Karpas-422 (cell line): ENCODE results near the gene SH2D5. TPM values are rescaled to one million over a fixed set of nuclear protein-coding genes. Genes with fewer than 3 reads are reported as not detected.

Source experiments
- DNase-seq: peaks from one replicate; pipeline ENCODE4 v3.0.0-alpha.2; 2015
- H2AFZ ChIP-seq: fragments of 200-600 bp; sonication (generic); 2 replicates; pipeline ENCODE4 v1.6.1; 2014; ENCODE audit warnings: antibody characterized with exemption, low read length, mixed read lengths
- H3K27ac ChIP-seq: fragments of 200-600 bp; sonication (generic); 2 replicates; pipeline ENCODE4 v1.5.1; 2014; ENCODE audit warnings: mild to moderate bottlenecking, low read length, moderate library complexity
- H3K27me3 ChIP-seq: fragments of 200-600 bp; sonication (generic); 2 replicates; pipeline ENCODE4 v1.6.1; 2014; ENCODE audit warnings: low read length, mixed read lengths
- H3K36me3 ChIP-seq: fragments of 200-600 bp; sonication (generic); 2 replicates; pipeline ENCODE4 v1.6.1; 2014; ENCODE audit warnings: low read length, mixed read lengths; ENCODE audit not compliant: insufficient read depth
- H3K4me1 ChIP-seq: fragments of 200-600 bp; sonication (generic); 2 replicates; pipeline ENCODE4 v1.6.1; 2014; ENCODE audit warnings: mild to moderate bottlenecking, low read length, mixed read lengths
- H3K4me2 ChIP-seq: fragments of 200-600 bp; sonication (generic); 2 replicates; pipeline ENCODE4 v1.6.1; 2014; ENCODE audit warnings: low read length, low read depth, mild to moderate bottlenecking; ENCODE audit not compliant: poor library complexity, severe bottlenecking
- H3K4me3 ChIP-seq: fragments of 200-600 bp; sonication (generic); 2 replicates; pipeline ENCODE4 v1.5.1; 2014; ENCODE audit warnings: mild to moderate bottlenecking, antibody characterized with exemption, low read length, mixed read lengths
- H3K79me2 ChIP-seq: fragments of 200-600 bp; sonication (generic); 2 replicates; pipeline ENCODE4 v1.6.1; 2014; ENCODE audit warnings: mild to moderate bottlenecking, low read length, mixed read lengths
- H3K9ac ChIP-seq: fragments of 200-600 bp; sonication (generic); 2 replicates; pipeline ENCODE4 v1.6.0; 2014; ENCODE audit warnings: low read length
- H3K9me2 ChIP-seq: fragments of 200-600 bp; sonication (generic), shearing (Covaris generic); replicated peaks from 2 replicates; pipeline ENCODE4 v1.6.0; 2014; ENCODE audit warnings: mild to moderate bottlenecking, low read length, moderate library complexity; ENCODE audit not compliant: insufficient read depth
- H3K9me3 ChIP-seq: fragments of 300-700, 200-600 bp; sonication (generic); 2 replicates; pipeline ENCODE4 v1.6.1; 2014; ENCODE audit warnings: low read length, mixed read lengths
- H4K20me1 ChIP-seq: fragments of 200-600 bp; sonication (generic); 2 replicates; pipeline ENCODE4 v1.6.1; 2014; ENCODE audit warnings: mild to moderate bottlenecking, antibody characterized with exemption, low read length, low read depth; ENCODE audit not compliant: insufficient read depth
- total RNA-seq: library from RNA; depleted of rRNA; stranded (reverse); fragments of >200 nt; shearing (Covaris generic); gene quantifications from 2 replicates; pipeline ENCODE4 v1.2.3, GENCODE V29; 2014; ENCODE audit warnings: low replicate concordance

SH2D5 gene
- total RNA-seq, 1 experiment from 2014 or later: not detected

- H3K9ac ChIP-seq: no peak overlapping the region
- H3K27me3 ChIP-seq: no peaks in the 10 kb centered on the region
- no peaks in the 10 kb centered on the region for H3K9me2 ChIP-seq
- no peaks in the 10 kb centered on the region for H4K20me1 ChIP-seq
- H3K4me1 ChIP-seq: no peaks in the 10 kb centered on the region
- H3K36me3 ChIP-seq: peaks cover 54% of the 10 kb centered on the region
- no peak overlapping the region for H2AFZ ChIP-seq
- H3K4me3 ChIP-seq: no peak overlapping the region
- H3K4me2 ChIP-seq: no peak overlapping the region
- peaks cover 15% of the 10 kb centered on the region for H3K79me2 ChIP-seq
- DNase-seq: no peak
- no peaks in the 10 kb centered on the region for H3K9me3 ChIP-seq
- H3K27ac ChIP-seq: no peak overlapping the region
These were observed 19.0 kb upstream of the SH2D5 start for GRCh38 chr1:20751462-20751990.

- Histone ChIP-seq H3K4me1 (no peaks in the 10 kb centered on the region), H3K4me2 (no peak overlapping the region), H3K9me3 (no peaks in the 10 kb centered on the region), H2AFZ (no peak overlapping the region), H3K9ac (no peak overlapping the region), H3K27me3 (no peaks in the 10 kb centered on the region), H3K4me3 (no peak overlapping the region), H4K20me1 (no peaks in the 10 kb centered on the region), H3K36me3 (peaks cover 76% of the 10 kb centered on the region), H3K9me2 (no peaks in the 10 kb centered on the region), H3K79me2 (no peaks in the 10 kb centered on the region), H3K27ac (no peak overlapping the region)
- no peak for DNase-seq
These were observed 10.2 kb upstream of the SH2D5 start for GRCh38 chr1:20742671-20743070.

- Histone ChIP-seq H3K27ac (no peak overlapping the region), H3K27me3 (no peaks in the 10 kb centered on the region), H2AFZ (no peak overlapping the region), H3K4me2 (no peak overlapping the region), H4K20me1 (no peaks in the 10 kb centered on the region), H3K79me2 (no peaks in the 10 kb centered on the region), H3K9me2 (no peaks in the 10 kb centered on the region), H3K4me1 (no peaks in the 10 kb centered on the region), H3K9ac (no peak overlapping the region), H3K36me3 (peaks cover 61% of the 10 kb centered on the region), H3K9me3 (no peaks in the 10 kb centered on the region), H3K4me3 (no peak overlapping the region)
- DNase-seq: no peak
These were observed 8.3 kb upstream of the SH2D5 start for GRCh38 chr1:20740781-20741180.

- Histone ChIP-seq H2AFZ (no peak overlapping the region), H3K4me1 (no peaks in the 10 kb centered on the region), H3K79me2 (no peaks in the 10 kb centered on the region), H3K36me3 (peaks cover 46% of the 10 kb centered on the region; the same call in 1 of the 2 replicates), H3K9me3 (no peaks in the 10 kb centered on the region), H3K4me3 (no peak overlapping the region), H4K20me1 (no peaks in the 10 kb centered on the region), H3K9ac (no peak overlapping the region), H3K27ac (no peak overlapping the region), H3K27me3 (no peaks in the 10 kb centered on the region), H3K9me2 (no peaks in the 10 kb centered on the region), H3K4me2 (no peak overlapping the region)
- no peak for DNase-seq
These were observed 6.7 kb upstream of the SH2D5 start for GRCh38 chr1:20739225-20739624.

- Histone ChIP-seq H4K20me1 (peaks cover 6% of the 10 kb centered on the region; the same call in 1 of the 2 replicates), H3K27ac (no peak overlapping the region), H3K9me3 (no peaks in the 10 kb centered on the region), H3K4me2 (no peak overlapping the region), H2AFZ (no peak overlapping the region), H3K9me2 (no peaks in the 10 kb centered on the region), H3K79me2 (no peaks in the 10 kb centered on the region), H3K4me3 (no peak overlapping the region), H3K27me3 (no peaks in the 10 kb centered on the region), H3K4me1 (peaks cover 9% of the 10 kb centered on the region), H3K9ac (no peak overlapping the region), H3K36me3 (peaks cover 21% of the 10 kb centered on the region; the same call in 1 of the 2 replicates)
- no peak for DNase-seq
These were observed 3.1 kb upstream of the SH2D5 start for GRCh38 chr1:20735581-20736111.

- H3K79me2 ChIP-seq: no peaks in the 10 kb centered on the region
- peaks cover 10% of the 10 kb centered on the region; the same call in 1 of the 2 replicates for H3K36me3 ChIP-seq
- H3K4me1 ChIP-seq: peaks cover 9% of the 10 kb centered on the region
- H3K4me2 ChIP-seq: no peak overlapping the region
- H3K9me2 ChIP-seq: no peaks in the 10 kb centered on the region
- no peak overlapping the region for H3K9ac ChIP-seq
- no peak overlapping the region for H3K27ac ChIP-seq
- H3K27me3 ChIP-seq: no peaks in the 10 kb centered on the region
- H2AFZ ChIP-seq: no peak overlapping the region
- peak; percentile 37 for DNase-seq
- no peaks in the 10 kb centered on the region for H3K9me3 ChIP-seq
- H3K4me3 ChIP-seq: no peak overlapping the region
- H4K20me1 ChIP-seq: peaks cover 9% of the 10 kb centered on the region; the same call in 1 of the 2 replicates
These were observed 965 bp upstream of the SH2D5 start for GRCh38 chr1:20733360-20733975.

- H3K36me3 ChIP-seq: no peaks in the 10 kb centered on the region
- H3K27me3 ChIP-seq: no peaks in the 10 kb centered on the region
- H4K20me1 ChIP-seq: peaks cover 9% of the 10 kb centered on the region; the same call in 1 of the 2 replicates
- H3K9ac ChIP-seq: no peak overlapping the region
- no peak overlapping the region for H3K27ac ChIP-seq
- no peaks in the 10 kb centered on the region for H3K9me2 ChIP-seq
- H3K79me2 ChIP-seq: no peaks in the 10 kb centered on the region
- DNase-seq: peak; percentile 74
- peaks cover 9% of the 10 kb centered on the region for H3K4me1 ChIP-seq
- H2AFZ ChIP-seq: no peak overlapping the region
- no peaks in the 10 kb centered on the region for H3K9me3 ChIP-seq
- peak overlapping the region; percentile 31; the same call in 1 of the 2 replicates for H3K4me3 ChIP-seq
- peak overlapping the region; percentile 41 for H3K4me2 ChIP-seq
These were observed 374 bp downstream of the SH2D5 start for GRCh38 chr1:20732071-20732587.
